HUES6 (cell line): ENCODE results near the gene RGS7.
"Not testable (repeated sequence)": the region's sequence is repeated elsewhere in the genome, so short reads cannot be mapped to it uniquely, and the experiment has no call there.

Experiments used
- H3K27ac ChIP-seq: 2 replicates; pipeline ENCODE4 v1.7.0; 2013; ENCODE audit warnings: low read depth, mild to moderate bottlenecking, low read length, inconsistent platforms
- H3K27me3 ChIP-seq: 2 replicates; pipeline ENCODE4 v1.6.1; 2013; ENCODE audit warnings: low read length; ENCODE audit not compliant: control insufficient read depth, insufficient read depth
- H3K36me3 ChIP-seq: 2 replicates; pipeline ENCODE4 v1.6.1; 2013; ENCODE audit warnings: low read length; ENCODE audit not compliant: control insufficient read depth, insufficient read depth
- H3K4me1 ChIP-seq: 2 replicates; pipeline ENCODE4 v1.6.1; 2013; ENCODE audit warnings: low read length; ENCODE audit not compliant: control insufficient read depth, insufficient read depth
- H3K4me3 ChIP-seq: 2 replicates; pipeline ENCODE4 v1.5.1; 2013; ENCODE audit warnings: low read depth, low read length
- H3K9ac ChIP-seq: one replicate; pipeline ENCODE4 v1.6.1; 2013; ENCODE audit warnings: mild to moderate bottlenecking, low read length
- H3K9me3 ChIP-seq: 2 replicates; pipeline ENCODE4 v1.6.1; 2013; ENCODE audit warnings: low read depth, low read length; ENCODE audit not compliant: control insufficient read depth, insufficient read depth

RGS7 gene

DNA sequence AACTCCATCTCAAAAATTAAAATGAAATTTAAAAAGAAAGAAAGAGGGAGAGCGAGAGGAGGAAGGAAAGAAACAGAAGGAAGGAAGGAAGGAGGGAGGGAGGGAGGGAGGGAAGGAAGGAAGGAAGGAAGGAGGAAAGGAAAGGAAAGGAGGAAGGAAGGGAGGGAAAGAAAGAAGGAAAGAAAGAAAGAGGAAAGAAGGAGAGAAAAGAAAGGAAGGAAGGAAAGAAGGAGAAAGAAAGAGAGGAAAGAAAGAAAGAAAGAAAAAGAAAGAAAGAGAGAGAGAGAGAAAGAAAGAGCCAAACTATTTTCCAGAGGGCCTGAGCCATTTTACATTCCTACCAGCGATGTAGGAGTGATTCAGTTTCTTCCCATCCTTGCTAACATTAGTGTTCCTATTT, 364.0 kb downstream of the RGS7 start:
- Histone ChIP-seq H3K27me3 (no peaks in the 10 kb centered on the region), H3K9me3 (0 out of 2 replicates have a peak, but pooled peaks cover 2% of the 10 kb centered on the region), H3K9ac (no peak overlapping the region), H3K4me1 (0 out of 2 replicates have a peak, but pooled peaks cover 3% of the 10 kb centered on the region), H3K27ac (no peak overlapping the region), H3K36me3 (no peaks in the 10 kb centered on the region), H3K4me3 (no peak overlapping the region)

DNA sequence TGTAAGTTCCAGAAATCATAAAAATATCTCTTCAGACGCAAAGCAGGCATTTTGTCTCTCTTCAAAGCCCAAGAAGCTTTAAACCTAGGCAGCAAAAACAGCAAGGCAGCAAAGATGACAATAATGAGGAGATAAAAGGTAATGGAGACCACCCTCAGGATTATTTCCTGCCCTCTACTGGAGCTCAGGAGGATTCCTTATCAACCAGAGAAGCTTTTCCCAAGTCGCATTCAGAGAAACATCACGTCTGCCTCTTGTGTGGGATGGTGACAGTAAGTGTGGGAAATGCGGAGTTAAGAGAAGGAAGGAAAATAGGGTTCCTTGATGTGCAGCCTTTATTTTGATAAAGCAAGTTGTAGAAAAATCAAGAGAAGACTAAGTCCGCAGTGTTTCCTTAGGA, 365.8 kb downstream of the RGS7 start:
- H3K4me1 ChIP-seq: 0 out of 2 replicates have a peak, but pooled peaks cover 3% of the 10 kb centered on the region
- H3K27me3 ChIP-seq: no peaks in the 10 kb centered on the region
- no peak overlapping the region for H3K4me3 ChIP-seq
- no peak overlapping the region for H3K9ac ChIP-seq
- 0 out of 2 replicates have a peak, but pooled peaks cover 2% of the 10 kb centered on the region for H3K9me3 ChIP-seq
- no peaks in the 10 kb centered on the region for H3K36me3 ChIP-seq
- no peak overlapping the region for H3K27ac ChIP-seq

DNA sequence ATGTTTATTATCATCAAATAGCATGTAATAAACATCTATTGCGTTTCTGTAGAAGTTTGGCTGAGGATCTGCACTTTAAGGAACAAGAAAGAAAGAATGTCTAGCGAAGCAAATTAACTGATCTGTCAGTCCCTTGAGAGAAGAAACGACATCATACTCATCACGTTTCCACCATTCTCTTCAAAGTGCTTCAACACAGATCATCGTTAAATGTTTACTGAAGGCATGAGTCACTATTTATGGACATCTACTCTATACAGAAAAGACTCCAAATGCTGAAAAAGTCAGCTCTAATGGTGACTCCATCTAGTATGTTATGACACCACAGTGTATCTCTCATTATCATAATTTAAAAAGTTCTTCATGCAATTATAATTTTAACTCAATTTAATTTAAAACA, 369.1 kb downstream of the RGS7 start:
- Histone ChIP-seq H3K27me3 (no peaks in the 10 kb centered on the region), H3K36me3 (no peaks in the 10 kb centered on the region), H3K9ac (no peak overlapping the region), H3K9me3 (no peaks in the 10 kb centered on the region), H3K27ac (no peak overlapping the region), H3K4me1 (0 out of 2 replicates have a peak, but pooled peaks cover 3% of the 10 kb centered on the region), H3K4me3 (no peak overlapping the region)

DNA sequence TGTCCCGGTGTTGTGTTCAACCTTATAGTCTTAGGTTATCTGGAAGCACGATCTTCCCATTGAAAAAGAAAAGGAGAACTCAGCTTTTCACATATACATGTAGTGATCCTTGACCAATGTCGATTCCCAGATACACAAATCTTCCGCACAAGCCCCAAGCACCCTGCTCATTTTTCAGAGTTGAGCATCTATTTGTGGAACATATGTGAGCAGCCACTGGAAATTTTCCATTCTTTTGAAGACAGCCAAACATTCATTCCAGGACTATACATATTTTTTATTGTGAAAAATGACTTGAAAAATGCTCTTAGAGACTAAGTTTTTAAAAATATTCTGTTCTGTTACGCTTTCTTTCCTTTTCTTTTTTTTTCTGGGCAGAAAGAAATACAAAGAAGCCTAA, 371.9 kb downstream of the RGS7 start:
- Histone ChIP-seq H3K27me3 (no peaks in the 10 kb centered on the region), H3K27ac (no peak overlapping the region), H3K9me3 (no peaks in the 10 kb centered on the region), H3K9ac (no peak overlapping the region), H3K4me3 (no peak overlapping the region), H3K36me3 (no peaks in the 10 kb centered on the region), H3K4me1 (no peaks in the 10 kb centered on the region)

DNA sequence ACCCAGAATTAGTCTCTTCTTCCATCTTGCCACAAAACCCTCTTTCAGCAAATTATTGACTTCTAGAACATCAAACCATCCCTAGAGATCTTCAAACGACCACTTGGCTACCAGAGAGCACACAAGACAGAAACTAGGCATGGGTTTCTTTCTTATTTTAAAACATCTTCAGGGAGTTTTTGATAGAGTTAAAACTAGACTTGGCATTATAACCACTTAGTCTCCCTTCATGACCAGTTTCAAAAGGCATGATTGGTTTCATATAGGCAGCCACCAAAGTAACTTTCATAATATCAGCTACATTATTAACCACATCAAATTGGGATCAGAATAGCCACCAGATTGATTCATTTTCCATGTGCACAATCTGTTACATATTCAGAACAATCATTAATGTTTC, 376.7 kb downstream of the RGS7 start:
- Histone ChIP-seq H3K4me3 (no peak overlapping the region), H3K9me3 (no peaks in the 10 kb centered on the region), H3K9ac (no peak overlapping the region), H3K27ac (no peak overlapping the region), H3K27me3 (no peaks in the 10 kb centered on the region), H3K4me1 (no peaks in the 10 kb centered on the region), H3K36me3 (no peaks in the 10 kb centered on the region)

DNA sequence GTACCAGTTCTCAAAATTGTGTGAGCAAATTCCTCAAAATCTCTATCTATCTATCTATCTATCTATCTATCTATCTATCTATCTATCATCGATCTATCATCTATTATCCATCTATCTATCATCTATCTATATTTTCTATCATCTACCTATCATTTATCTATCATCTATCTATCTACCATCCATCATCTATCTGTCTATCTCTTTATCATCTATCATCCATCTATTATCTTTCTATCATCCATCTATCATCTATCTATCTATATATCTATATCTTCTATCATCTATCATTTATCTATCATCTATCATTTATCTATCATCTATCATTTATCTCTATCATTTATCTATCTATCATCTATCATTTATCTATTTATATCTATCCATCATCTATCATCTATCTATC, 380.3 kb downstream of the RGS7 start:
- H3K9ac ChIP-seq: no peak overlapping the region
- H3K27me3 ChIP-seq: no peaks in the 10 kb centered on the region
- no peak overlapping the region for H3K4me3 ChIP-seq
- H3K9me3 ChIP-seq: no peaks in the 10 kb centered on the region
- H3K27ac ChIP-seq: no peak overlapping the region
- H3K36me3 ChIP-seq: no peaks in the 10 kb centered on the region
- H3K4me1 ChIP-seq: no peaks in the 10 kb centered on the region

DNA sequence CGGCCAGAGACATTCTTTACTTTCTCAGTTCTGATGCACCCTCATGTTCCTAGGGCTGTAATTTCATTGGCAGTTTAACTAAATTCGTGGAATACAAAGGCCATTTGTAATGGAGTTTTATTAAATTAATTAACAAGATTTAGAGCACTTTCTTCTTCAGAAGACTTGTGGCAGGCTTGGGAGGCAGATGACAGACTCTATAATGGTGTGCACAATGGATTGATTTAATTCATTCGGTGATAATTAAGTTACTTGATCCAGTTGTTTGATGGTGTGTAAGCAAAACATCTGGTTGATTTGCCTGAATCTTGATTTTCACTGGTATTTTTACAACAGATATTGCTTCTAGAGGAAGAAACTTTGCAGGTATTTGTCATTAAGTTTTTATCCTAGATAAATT, 383.1 kb downstream of the RGS7 start:
- Histone ChIP-seq H3K27me3 (no peaks in the 10 kb centered on the region), H3K36me3 (no peaks in the 10 kb centered on the region), H3K27ac (no peak overlapping the region), H3K4me1 (peaks cover 8% of the 10 kb centered on the region), H3K9me3 (no peaks in the 10 kb centered on the region), H3K9ac (no peak overlapping the region), H3K4me3 (no peak overlapping the region)

DNA sequence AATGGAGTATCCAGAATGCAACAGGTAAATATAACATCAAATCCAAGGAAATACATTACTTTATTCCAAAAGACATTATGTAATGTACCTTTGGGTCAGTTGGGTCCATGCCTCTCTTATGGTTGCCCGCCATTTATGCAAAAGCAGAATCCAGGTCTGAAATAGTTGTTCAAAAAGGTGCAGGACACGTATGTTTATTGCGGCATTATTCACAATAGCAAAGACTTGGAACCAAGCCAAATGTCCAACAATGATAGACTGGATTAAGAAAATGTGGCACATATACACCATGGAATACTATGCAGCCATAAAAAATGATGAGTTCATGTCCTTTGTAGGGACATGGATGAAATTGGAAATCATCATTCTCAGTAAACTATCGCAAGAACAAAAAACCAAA, 384.9 kb downstream of the RGS7 start:
- not testable (repeated sequence) for H3K27ac ChIP-seq, H3K36me3 ChIP-seq, H3K9ac ChIP-seq, H3K9me3 ChIP-seq, H3K27me3 ChIP-seq, H3K4me1 ChIP-seq, H3K4me3 ChIP-seq

DNA sequence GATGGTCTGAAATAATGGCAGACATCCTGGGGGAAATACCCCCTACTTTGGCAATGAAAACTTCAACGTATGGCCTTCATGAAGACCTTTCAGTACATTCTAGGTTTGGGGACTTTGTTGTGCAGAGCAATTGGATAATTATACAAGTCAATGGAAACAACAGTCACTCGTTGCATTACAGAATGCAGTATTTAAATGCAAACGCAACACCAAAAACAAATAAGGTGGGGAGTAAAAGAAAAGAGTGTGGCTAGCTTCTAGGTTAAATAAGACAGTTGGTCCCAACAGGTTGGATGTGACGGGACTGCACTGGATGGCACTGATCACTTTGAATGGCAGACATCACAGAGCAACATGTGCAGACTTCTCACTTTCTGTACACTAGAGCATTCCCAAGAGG, 386.8 kb downstream of the RGS7 start:
- H3K4me3 ChIP-seq: no peak overlapping the region
- H3K36me3 ChIP-seq: no peaks in the 10 kb centered on the region
- H3K4me1 ChIP-seq: peaks cover 8% of the 10 kb centered on the region
- no peaks in the 10 kb centered on the region for H3K9me3 ChIP-seq
- H3K27ac ChIP-seq: no peak overlapping the region
- H3K9ac ChIP-seq: no peak overlapping the region
- no peaks in the 10 kb centered on the region for H3K27me3 ChIP-seq

DNA sequence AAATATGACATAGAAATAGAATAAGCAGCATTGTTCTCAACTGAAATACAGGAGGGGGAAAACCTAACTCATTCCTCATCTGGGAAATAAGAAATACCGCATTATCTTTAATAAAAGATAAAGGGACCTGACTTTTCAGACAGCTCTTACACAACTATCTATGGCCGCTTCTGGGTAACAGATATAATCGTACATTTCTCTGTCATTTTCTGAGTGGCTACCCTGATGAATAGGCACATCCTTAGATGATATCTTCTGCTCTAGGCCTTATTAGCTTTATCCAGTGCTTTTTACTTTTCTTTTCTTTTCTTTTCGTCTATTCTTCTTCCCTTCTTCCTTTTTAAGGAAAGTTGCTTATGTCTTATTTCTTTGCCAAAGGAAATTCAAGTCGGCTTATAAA, 388.1 kb downstream of the RGS7 start:
- Histone ChIP-seq H3K36me3 (no peaks in the 10 kb centered on the region), H3K27ac (no peak overlapping the region), H3K27me3 (no peaks in the 10 kb centered on the region), H3K4me3 (no peak overlapping the region), H3K9me3 (no peaks in the 10 kb centered on the region), H3K9ac (no peak overlapping the region), H3K4me1 (peaks cover 8% of the 10 kb centered on the region)

DNA sequence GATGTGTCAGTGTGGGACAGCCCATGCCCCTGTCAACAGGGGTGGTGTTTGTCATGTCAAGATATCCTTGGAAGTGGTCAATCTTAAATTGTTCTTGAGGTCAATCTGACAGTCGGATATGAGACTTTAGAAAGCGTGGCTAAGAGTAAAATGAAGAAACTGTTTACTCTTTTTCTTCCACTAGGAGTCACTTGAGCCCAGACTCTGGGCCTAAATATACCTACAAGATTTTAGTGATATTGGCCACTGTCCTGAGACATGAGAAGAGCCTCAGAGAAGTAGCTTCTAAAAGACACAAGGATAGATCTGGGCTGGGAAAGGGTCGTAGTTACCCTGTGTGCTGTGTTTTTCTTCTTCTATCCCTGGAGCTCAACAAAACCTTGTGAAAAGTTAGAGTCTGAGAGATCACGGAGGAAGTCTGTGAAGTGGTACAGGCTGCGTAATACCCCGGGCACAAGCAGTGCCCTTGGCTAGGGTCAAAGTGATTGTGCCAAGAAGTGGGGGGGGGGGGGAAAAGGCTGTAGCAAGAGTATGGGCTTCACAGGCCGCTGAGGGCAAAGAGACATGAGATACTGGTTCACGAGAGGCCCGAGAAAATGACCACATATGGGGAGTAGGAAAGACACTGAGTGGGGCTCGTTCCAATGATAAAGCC, 389.8 kb downstream of the RGS7 start:
- H3K9me3 ChIP-seq: no peaks in the 10 kb centered on the region
- no peak overlapping the region for H3K27ac ChIP-seq
- H3K27me3 ChIP-seq: no peaks in the 10 kb centered on the region
- no peak overlapping the region for H3K9ac ChIP-seq
- no peak overlapping the region for H3K4me3 ChIP-seq
- no peaks in the 10 kb centered on the region for H3K36me3 ChIP-seq
- peaks cover 8% of the 10 kb centered on the region for H3K4me1 ChIP-seq
